OCI-LY7 (cell line): ENCODE results near the gene LAMA4. TPM values are rescaled to one million over a fixed set of nuclear protein-coding genes. Genes with fewer than 3 reads are reported as not detected.

Experiments used
- BruUV-seq: library from RNA; stranded (reverse); fragments of 400-500 nt; replicated peaks from 2 replicates; lab custom pipeline; 2021; lab: Mats Ljungman, UMichigan
- CTCF ChIA-PET: fragments of 300-600 bp; sonication (Branson Sonifier 250); formaldehyde crosslinking; loops from one replicate; lab custom pipeline; 2022; ENCODE audit warnings: antibody characterized with exemption; ENCODE audit not compliant: unreplicated experiment; lab: Charles Lee
- POLR2A ChIA-PET: fragments of 300-600 bp; sonication (Branson Sonifier 250); formaldehyde crosslinking; loops from one replicate; lab custom pipeline; 2022; ENCODE audit warnings: antibody characterized with exemption; lab: Charles Lee
- DNase-seq: peaks from one replicate; pipeline ENCODE4 v3.0.0-alpha.2; 2015; ENCODE audit warnings: low spot score
- H2AFZ ChIP-seq: fragments of 200-600 bp; sonication (generic), shearing (Covaris generic); 2 replicates; pipeline ENCODE4 v1.6.1; 2014; ENCODE audit warnings: mild to moderate bottlenecking, antibody characterized with exemption, low read length, moderate library complexity
- H3K27ac ChIP-seq: fragments of 200-600 bp; sonication (generic); 2 replicates; pipeline ENCODE4 v1.5.1; 2014; ENCODE audit warnings: mixed run types, low read depth, mild to moderate bottlenecking, moderate library complexity, low read length, inconsistent platforms; ENCODE audit not compliant: poor library complexity, severe bottlenecking
- H3K36me3 ChIP-seq: fragments of 200-600 bp; sonication (generic); 2 replicates; pipeline ENCODE4 v1.6.1; 2014; ENCODE audit warnings: mild to moderate bottlenecking, antibody characterized with exemption, low read length, moderate library complexity, mixed read lengths; ENCODE audit not compliant: insufficient read depth
- H3K4me1 ChIP-seq: fragments of 200-600 bp; sonication (generic); 2 replicates; pipeline ENCODE4 v1.5.1; 2014; ENCODE audit warnings: mild to moderate bottlenecking, low read length; ENCODE audit not compliant: insufficient read depth, poor library complexity, severe bottlenecking
- H3K4me2 ChIP-seq: fragments of 200-600 bp; sonication (generic); 2 replicates; pipeline ENCODE4 v1.6.1; 2014; ENCODE audit warnings: mild to moderate bottlenecking, low read length
- H3K4me3 ChIP-seq: fragments of 200-600 bp; sonication (generic); 2 replicates; pipeline ENCODE4 v1.5.1; 2014; ENCODE audit warnings: mild to moderate bottlenecking, low read depth, low read length; ENCODE audit not compliant: poor library complexity, severe bottlenecking
- H3K79me2 ChIP-seq: fragments of 200-600 bp; sonication (generic); 2 replicates; pipeline ENCODE4 v1.6.1; 2016; ENCODE audit warnings: low read depth, mild to moderate bottlenecking, low read length, moderate library complexity, mixed read lengths; ENCODE audit not compliant: insufficient read depth
- H3K9me2 ChIP-seq: fragments of 200-600 bp; sonication (generic); 2 replicates; pipeline ENCODE4 v1.6.1; 2016; ENCODE audit warnings: mild to moderate bottlenecking, low read length, mixed read lengths; ENCODE audit not compliant: insufficient read depth
- H3K9me3 ChIP-seq: fragments of 200-600 bp; sonication (generic); 2 replicates; pipeline ENCODE4 v1.6.1; 2014; ENCODE audit warnings: mild to moderate bottlenecking, mixed run types, low read length, mixed read lengths
- H4K20me1 ChIP-seq: fragments of 200-600 bp; sonication (generic); 2 replicates; pipeline ENCODE4 v1.6.1; 2014; ENCODE audit warnings: mild to moderate bottlenecking, antibody characterized with exemption, low read length, moderate library complexity, mixed read lengths; ENCODE audit not compliant: insufficient read depth
- CTCF ChIP-seq: fragments of 200-600 bp; sonication (generic); conservative IDR thresholded peaks from 2 replicates; pipeline ENCODE4 v1.5.1; 2014; ENCODE audit warnings: mild to moderate bottlenecking, antibody characterized with exemption, low read length, moderate library complexity, mixed read lengths
- EZH2phosphoT487 ChIP-seq: fragments of 200-600 bp; sonication (generic); IDR thresholded peaks from 2 replicates; pipeline ENCODE4 v1.6.1; 2018; ENCODE audit warnings: low read depth, borderline replicate concordance, mild to moderate bottlenecking, mixed run types, antibody characterized with exemption, low read length, moderate library complexity, mixed read lengths
- intact Hi-C: fragments of 100-400 bp; cut with micrococcal nuclease; formaldehyde crosslinking; loops from one replicate; pipeline ENCODE4 v1.10.0; 2022; ENCODE audit not compliant: unreplicated experiment
- total RNA-seq, 2 experiments: library from RNA; depleted of rRNA in 1 of 2; stranded (reverse); fragments of >200 nt in 1 of 2; shearing (Covaris generic) in 1 of 2; gene quantifications; 2 replicates each; pipeline ENCODE4 v1.2.3, GENCODE V29; 2014 to 2022

LAMA4 gene
- total RNA-seq, 2 experiments from 2014 or later = not detected

- ChIA-PET CTCF (no interaction called here), POLR2A (interaction anchor here (0.8 kb wide), 1 partner anchor 33 kb away, joined by 4 read pairs; no protein-coding TSS in a partner anchor)
- intact Hi-C loops = loop anchor here (1.0 kb wide), 1 partner anchor 44 kb away; no protein-coding TSS in a partner anchor
- Histone ChIP-seq H4K20me1 (no peaks in the 10 kb centered on the region), H3K79me2 (no peaks in the 10 kb centered on the region), H3K4me2 (no peak overlapping the region), H3K9me2 (no peaks in the 10 kb centered on the region), H2AFZ (no peak overlapping the region), H3K9me3 (no peaks in the 10 kb centered on the region), H3K27ac (no peak overlapping the region), H3K36me3 (no peaks in the 10 kb centered on the region), H3K4me1 (no peaks in the 10 kb centered on the region), H3K4me3 (no peak overlapping the region)
- TF ChIP-seq EZH2phosphoT487 (no peak), CTCF (no peak)
- BruUV-seq = no TSS peak
- DNase-seq = no peak
Measured at GRCh38 chr6:112184951-112185350, 69.4 kb downstream of the LAMA4 start.

GRCh38 chr6:112183271-112183671 lies 71.1 kb downstream of the LAMA4 start:
- no peak overlapping the region for H3K4me2 ChIP-seq
- intact Hi-C loops = no loop called here
- no peaks in the 10 kb centered on the region for H3K79me2 ChIP-seq
- DNase-seq = no peak
- H4K20me1 ChIP-seq = no peaks in the 10 kb centered on the region
- no peak overlapping the region for H2AFZ ChIP-seq
- POLR2A ChIA-PET = no interaction called here
- no peaks in the 10 kb centered on the region for H3K9me3 ChIP-seq
- H3K4me1 ChIP-seq = no peaks in the 10 kb centered on the region
- TF ChIP-seq CTCF (no peak), EZH2phosphoT487 (no peak)
- CTCF ChIA-PET = no interaction called here
- H3K9me2 ChIP-seq = no peaks in the 10 kb centered on the region
- H3K4me3 ChIP-seq = no peak overlapping the region
- no peak overlapping the region for H3K27ac ChIP-seq
- no TSS peak for BruUV-seq
- H3K36me3 ChIP-seq = no peaks in the 10 kb centered on the region

GRCh38 chr6:112181130-112181529 lies 73.2 kb downstream of the LAMA4 start:
- no peak for TF ChIP-seq CTCF
- no peak for TF ChIP-seq EZH2phosphoT487
- BruUV-seq = no TSS peak
- Histone ChIP-seq H3K9me2 (no peaks in the 10 kb centered on the region), H3K4me1 (no peaks in the 10 kb centered on the region), H3K79me2 (no peaks in the 10 kb centered on the region), H2AFZ (no peak overlapping the region), H3K27ac (no peak overlapping the region), H3K36me3 (no peaks in the 10 kb centered on the region), H3K4me3 (no peak overlapping the region), H3K4me2 (no peak overlapping the region), H4K20me1 (no peaks in the 10 kb centered on the region), H3K9me3 (no peaks in the 10 kb centered on the region)
- ChIA-PET CTCF (no interaction called here), POLR2A (interaction anchor here (0.7 kb wide), 1 partner anchor 8 kb away, joined by 3 read pairs; no protein-coding TSS in a partner anchor)
- DNase-seq = no peak
- intact Hi-C loops = loop anchor here (2.0 kb wide), 1 partner anchor 132 kb away; no protein-coding TSS in a partner anchor
